HG02623 (cell line): ENCODE results near the gene ZNF655.
"Not testable (repeated sequence)": the region's sequence is repeated elsewhere in the genome, so short reads cannot be mapped to it uniquely, and the experiment has no call there.

Source experiments
- ATAC-seq: cut with Tn5 transposase; IDR thresholded peaks from one replicate; pipeline ENCODE4 v1.9.1; 2021; ENCODE audit warnings: moderate library complexity; ENCODE audit not compliant: unreplicated experiment

The ZNF655 gene

DNA sequence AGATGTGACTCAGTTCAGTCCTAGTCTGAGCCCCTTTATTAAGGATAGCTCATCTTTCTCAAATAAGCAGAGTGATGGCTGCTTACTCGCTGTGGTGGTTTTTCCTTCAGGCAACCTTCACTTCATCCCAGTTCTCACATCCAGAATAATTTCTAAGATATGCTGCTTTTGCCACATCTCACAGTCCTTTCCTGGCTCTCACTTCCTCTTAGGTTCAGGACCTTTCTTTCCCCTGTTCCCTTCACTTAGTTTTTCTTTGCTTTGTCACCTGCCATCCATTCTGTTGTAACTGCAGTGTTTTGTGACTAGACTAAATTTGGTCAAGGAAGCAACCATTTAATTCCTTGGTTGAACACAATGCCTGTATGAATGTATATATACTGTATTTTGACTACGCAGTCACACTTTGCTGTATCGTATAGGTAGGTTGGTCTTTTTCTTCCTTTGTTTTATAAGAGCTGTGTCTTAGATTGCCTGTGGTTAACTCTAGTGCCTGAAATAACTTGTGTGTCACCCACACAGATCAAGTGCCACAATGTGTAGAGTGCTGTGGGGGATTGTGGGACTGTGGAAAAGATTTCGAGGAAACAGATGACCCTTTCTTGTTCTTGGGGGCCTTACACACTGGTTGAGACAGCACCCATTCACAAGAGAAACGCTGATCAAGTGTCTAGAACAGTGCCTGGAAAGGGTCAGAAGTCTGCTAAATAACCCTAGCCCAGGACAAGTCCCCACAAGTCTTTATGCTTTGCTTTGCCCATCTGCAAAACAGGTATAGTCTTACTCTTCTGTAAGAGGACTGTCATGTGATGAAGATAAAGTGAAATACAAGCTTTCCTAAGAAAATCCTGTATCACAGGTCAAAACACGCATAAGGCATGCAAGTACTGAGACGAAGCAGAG lies 2.6 kb downstream of the ZNF655 start:
- no peak for ATAC-seq

DNA sequence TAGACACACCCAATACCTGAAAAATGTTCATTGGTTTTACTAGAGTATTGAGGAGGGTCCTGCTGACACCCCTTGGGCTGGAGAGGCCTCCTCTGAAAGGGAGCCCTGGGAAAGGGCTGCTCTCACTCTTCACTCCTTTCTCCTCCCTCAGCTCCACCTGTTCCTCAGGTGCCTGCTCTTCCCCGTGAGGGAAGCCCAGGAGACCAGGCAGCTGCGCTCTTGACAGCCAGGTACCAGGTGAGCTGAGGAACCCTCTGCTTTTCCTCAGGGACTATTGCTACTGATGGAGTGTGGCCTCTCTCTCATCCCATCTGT lies 3.3 kb downstream of the ZNF655 start:
- ATAC-seq, result no peak

DNA sequence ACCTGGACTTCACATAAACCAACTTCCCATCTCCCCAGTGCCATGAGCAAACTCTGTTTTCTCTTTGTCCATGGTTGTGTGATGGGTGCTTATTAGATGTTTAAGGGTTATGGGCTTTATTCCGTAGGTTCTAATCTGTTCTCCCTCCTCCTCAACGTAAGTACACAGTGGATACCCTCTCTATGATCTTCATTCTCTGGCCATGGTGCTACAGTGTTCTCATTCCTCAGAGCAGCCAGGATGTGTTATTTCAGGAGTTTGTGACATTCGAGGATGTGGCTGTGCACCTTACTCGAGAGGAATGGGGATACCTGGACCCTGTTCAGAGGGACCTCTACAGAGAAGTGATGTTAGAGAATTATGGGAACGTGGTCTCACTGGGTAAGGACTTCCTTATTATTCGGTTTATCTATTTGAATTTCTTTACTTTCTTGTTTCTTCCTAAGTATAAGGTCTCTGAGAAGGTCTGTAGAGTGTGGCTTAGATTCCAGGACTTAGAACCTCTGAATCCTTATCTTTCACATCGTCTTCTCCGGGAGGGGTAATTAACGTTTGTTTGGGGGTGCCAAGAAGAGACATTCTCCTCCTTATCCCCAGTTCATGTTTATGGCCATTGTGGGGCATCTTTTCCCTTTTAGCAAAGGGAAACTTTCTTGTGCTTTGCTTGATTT lies 3.8 kb downstream of the ZNF655 start:
- no peak for ATAC-seq

DNA sequence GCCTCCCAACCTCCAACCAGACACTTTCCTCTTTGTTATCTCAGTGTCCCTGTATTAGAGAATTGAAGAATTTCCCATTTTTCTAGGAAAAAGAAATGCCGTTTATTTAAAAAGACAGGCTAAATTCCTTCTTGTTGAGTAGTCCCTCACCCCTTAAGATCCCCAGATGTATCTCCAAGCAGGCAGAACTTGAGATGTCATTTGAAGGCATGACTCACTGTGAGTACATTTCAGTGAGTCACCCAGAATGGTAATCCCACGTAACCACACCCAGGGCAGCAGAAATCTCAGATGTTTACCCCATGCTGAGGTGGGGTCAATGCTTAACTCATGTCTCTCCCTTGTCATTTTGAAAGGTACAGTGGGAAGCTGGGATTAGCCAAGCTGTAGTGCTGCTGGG lies 4.4 kb downstream of the ZNF655 start:
- no peak for ATAC-seq

DNA sequence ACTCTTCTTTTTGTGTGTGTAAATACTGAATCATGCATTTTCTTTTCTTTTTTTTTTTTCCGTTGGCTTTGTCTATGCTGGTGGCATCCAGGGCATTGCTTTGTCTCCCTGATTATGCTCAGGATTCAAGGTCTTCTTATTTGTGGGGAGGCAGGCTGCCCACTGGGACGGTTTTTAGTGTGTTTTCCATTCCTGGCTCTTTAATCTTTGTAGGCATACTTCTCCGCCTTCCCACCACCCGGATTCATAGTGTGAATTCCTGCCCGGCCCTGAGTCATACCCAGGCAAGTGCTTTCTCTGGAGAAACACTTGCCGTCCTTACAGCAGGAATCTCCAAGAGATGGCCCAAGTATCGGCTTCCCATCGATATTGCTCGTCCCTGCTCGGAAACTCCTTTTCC lies 5.2 kb downstream of the ZNF655 start:
- ATAC-seq, result no peak

DNA sequence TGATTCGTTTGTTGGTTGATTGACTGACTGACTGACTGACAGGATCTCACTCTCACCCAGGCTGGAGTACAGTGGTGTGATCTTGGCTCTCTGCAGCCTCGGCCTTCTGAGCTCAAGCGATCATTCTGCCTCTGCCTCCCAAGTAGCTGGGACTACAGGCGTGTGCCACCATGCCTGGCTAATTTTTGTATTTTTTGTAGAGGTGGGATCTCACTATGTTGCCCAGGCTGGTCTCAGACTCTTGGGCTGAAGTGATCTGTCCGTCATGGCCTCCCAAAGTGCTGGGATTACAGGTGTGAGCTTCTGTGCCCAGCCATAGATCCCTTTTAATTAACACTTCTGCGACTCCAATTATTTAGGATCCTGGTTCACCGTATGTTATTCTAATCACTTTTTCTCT lies 10.3 kb downstream of the ZNF655 start:
- ATAC-seq, result not testable (repeated sequence)

DNA sequence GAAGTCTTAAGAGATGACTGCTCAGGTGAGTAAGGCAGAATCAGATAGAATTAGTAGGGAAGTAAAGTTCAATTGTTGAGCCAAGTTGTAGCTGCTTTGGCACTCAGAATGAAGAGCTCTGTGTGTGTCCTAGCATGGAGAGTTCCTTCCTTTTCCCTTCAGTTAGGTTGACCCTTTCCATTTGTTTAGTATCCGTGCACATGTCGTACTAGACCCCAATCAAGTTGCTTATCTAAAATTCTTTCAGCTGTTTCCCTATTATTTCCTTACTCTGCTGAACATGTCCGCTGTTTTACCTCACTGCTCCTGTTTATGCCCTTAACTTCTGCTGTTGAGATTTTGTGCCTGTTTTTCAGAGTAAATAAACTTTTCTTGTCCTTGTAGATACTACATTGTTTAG lies 13.3 kb downstream of the ZNF655 start:
- ATAC-seq, result no peak

DNA sequence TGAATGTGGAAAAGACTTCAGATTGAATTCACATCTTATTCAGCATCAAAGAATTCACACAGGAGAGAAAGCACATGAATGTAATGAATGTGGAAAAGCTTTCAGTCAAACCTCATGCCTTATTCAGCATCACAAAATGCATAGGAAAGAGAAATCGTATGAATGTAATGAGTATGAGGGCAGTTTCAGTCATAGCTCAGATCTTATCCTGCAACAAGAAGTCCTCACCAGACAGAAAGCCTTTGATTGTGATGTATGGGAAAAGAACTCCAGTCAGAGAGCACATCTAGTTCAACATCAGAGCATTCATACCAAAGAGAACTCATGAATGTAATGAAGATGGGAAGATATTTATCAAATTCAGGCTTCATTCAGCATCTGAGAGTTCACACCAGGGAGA lies 14.8 kb downstream of the ZNF655 start:
- ATAC-seq, result no peak

DNA sequence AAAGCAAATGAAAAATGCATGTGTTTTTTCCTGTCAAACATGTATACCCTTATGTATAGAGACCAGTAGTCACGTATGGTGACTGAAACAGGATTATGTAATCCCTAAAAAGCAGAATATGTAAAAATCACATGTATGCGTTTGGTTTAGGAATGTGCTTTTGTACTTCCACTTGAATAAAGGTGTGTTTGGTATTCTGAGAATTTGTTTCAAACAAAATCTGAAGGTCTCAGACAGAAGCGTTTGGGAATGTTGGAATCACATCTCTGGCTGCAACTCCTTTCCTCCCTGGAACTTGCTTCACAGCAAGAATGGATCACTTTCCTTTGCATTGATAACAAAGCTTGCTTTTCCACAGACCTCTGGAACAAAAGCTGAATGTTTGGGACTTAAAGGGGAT lies 17.8 kb downstream of the ZNF655 start:
- no peak for ATAC-seq

DNA sequence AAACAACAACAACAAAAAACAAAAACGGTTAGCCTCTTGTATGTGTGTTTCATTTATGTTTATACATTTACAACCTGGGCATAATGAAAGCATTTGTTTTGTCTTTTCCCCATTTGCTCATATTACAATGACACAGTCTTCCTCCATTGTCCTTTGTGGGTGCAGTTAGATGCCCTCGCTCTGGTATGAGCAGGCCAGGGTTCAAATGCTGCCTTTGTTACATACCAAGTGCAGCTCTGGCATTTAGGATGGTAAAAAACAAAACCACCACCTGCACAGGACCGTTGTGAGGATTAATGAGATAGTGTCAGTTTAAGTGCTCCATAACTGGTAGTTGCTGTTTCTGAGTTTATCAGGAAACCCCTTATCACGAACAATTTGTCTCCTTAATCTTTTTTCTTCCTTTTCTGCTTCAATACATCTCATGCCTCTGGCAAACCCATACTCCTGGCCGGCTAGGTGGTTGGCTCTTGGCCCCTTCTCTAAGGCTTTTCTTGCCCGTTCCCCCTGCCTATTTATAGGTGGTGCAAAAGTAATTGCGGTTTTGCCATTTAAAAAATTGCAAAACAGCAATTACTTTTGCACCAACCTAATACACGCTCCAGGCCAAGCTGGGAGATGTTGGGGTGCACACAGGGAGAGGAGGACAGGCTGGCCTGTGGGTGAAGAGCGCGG lies 21.0 kb downstream of the ZNF655 start:
- ATAC-seq, result no peak

DNA sequence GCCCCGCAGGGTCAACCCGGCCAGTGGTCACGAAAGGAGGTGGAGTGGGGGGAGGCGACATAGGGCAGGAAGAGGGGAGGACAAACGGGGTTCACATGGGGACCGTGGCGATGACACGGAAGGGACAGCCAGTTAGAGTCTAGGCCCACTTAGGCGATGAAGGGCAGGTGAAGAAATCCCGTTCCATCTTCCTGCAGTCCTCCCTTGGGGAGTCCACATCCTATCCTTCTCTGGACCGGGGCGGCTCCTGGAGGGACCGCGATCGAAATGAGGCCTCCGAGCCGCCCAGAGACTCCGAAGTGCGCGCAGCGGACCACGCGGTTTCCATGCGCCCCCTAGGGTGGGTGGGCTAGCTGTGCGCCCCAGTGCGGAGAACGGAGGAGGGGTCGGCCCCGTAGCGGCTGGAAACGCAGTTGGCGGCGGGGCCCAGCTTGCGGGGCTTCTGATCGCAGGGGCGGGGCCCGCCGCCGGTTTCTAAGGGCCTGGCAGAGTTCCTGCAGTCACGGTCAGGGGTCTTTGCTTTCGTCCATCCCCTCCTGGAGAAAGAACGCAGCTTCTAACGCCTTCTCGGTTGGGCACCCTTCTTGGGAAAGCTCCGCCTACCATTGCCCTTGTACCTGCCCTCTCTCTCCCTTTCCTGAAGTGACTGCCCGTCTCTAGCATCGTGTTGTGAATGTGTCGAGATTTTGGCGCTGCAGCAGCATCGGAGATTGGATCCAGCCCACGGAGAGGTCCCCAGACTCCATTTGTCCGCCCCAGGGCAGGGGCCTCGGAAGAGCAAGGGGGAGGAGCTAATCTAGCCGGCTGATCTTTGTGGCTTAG lies 21.7 kb downstream of the ZNF655 start:
- no peak for ATAC-seq

DNA sequence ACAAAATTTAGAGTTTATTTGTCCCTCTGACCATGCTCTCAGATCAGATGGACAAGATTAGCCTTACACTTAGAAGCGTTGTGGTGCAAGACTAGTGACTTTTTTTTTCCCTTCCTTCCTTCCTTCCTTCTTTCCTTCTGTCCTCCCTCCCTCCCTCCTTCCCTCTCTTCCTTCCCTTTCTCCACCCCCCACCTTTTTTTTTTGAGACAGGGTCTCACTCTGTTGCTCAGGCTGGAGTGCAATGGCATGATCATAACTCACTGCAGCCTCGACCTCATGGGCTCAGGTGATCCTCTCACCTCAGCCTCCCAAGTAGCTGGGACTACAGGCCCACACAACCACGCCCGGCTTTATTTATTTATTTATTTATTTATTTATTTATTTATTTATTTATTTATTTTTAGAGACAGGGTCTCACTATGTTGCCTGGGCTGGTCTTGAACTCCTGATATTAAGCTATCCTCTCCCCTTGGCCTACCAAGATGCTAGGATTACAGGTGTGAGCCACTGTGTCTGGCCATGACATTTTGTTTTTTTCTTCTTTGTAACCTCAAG lies 22.4 kb downstream of the ZNF655 start:
- not testable (repeated sequence) for ATAC-seq

DNA sequence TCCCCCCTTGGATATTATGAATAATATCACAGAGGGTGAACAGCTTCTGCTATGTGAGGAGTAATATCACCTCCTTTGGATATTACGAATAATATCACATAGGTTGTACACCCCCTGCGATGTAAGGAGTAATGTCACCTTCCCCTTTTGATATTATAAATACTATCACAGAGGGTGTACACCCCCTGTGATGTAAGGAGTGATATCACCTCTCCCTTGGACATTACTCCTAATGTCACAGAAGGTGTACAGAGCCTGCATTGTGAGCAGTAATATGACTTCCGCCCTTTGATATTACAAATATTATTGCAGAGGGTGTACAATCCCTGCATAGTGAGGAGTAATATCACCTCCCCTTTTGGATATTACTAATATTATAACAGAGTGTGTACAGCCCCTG lies 30.4 kb downstream of the ZNF655 start:
- ATAC-seq, result no peak

DNA sequence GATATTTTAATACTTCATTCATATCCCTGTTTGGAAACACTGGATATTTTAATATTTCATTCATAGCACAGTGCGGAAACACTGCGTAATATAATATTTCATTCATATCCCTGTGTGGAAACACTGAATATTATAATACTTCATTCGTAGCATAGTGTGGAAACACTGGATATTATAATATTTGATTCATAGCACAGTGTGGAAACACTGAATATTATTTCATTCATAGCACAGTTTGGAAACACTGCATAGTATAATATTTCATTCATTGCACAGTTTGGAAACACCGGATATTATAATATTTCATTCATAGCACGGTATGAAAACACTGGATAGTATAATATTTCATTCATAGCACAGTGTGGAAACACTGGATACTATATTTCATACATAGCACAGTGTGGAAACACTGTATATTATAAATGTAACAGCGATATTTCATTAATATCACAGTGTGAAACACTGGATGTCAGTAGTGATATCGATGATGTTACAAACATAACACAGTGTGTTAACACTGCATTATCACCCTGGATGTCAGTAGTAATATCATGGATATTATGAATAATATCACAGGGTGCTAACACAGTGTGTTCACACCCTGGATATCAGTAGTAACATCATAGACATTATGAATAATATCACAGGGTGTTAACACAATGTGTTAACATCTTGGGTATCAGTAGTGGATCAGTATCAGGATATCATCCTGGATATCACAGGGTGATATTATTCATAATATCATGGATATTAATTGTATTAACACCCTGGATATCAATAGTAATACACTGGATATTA lies 36.7 kb downstream of the ZNF655 start:
- no peak for ATAC-seq

DNA sequence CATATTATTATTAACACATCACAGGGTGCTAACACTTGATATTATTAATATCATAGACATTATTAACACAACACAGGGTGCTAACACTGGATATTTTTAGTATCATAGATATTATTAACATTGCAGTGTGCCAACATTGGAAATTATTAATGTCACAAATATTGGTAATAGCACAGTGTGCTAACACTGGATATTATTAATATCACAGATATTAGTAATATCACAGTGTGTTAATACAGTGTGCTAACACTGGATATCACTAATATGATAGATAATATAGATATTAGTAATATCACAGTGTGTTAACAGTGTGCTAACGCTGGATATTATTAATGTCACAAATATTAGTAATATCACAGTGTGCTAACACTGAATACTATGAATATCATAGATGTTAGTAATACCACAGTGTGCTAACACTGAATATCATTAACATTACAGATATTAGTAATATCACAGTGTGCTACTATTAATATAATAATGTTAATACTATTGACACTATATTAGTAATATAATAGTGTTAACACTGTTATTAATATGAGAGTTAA lies 38.0 kb downstream of the ZNF655 start:
- no peak for ATAC-seq

DNA sequence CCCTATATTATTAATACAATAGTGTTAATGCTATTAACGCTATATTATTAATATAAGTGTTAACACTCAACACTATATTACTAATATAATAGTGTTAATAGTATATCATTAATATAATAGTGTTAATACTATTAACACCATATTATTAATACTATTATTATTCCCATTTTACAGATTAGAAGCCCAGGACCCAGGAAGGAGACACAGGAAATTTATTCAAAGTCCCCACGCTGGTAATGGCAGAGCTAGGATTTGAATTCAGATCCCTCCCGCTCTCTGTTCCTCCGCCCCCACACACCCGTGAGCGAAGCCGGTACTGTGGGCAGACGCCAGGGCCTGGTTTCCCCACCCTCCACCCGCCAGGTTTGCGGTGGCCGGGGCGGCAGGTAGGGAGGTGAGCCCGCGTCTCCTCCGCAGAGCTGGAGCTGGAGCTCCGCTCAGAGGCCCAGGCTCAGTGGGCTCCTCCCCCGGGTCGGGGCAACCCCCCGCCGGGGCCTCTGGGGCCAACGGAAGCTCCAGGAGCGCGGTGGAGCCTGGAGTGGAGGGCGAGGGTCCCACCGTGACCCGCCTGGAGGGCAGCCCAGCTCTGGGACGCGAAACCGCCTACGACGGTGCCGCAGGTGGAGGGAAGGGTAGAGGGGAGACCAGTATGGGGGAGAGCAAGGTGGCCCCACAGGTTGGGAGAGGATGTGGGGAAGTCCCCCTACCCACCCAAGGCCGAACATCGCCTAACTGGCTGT lies 39.5 kb downstream of the ZNF655 start, which contains the start of gene TMEM225B:
TSS of gene TMEM225B (plus strand) at position 506 of the 740 bp plus-strand sequence. CDS start 6,122 bp downstream, outside the sequence.
- no peak for ATAC-seq

DNA sequence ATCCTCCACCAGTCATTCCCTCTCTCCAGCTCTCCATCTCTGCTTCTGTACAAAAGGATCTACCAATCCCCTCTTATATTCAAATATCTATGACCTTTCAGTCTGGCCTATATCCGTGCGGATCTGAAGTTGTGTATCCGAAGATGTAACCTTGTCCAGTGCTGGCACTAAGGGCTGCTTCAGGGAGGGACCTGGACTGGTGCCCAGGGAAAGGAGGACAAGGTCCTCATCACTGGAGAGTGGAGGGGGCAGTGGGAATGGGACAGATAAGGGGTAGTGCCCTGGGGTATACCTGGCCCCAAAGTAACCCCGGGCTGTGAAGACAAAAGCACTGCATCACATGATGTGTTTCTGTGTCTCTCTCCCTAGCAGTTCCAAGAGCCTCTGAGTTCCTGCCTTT lies 41.4 kb downstream of the ZNF655 start:
- ATAC-seq, result no peak

DNA sequence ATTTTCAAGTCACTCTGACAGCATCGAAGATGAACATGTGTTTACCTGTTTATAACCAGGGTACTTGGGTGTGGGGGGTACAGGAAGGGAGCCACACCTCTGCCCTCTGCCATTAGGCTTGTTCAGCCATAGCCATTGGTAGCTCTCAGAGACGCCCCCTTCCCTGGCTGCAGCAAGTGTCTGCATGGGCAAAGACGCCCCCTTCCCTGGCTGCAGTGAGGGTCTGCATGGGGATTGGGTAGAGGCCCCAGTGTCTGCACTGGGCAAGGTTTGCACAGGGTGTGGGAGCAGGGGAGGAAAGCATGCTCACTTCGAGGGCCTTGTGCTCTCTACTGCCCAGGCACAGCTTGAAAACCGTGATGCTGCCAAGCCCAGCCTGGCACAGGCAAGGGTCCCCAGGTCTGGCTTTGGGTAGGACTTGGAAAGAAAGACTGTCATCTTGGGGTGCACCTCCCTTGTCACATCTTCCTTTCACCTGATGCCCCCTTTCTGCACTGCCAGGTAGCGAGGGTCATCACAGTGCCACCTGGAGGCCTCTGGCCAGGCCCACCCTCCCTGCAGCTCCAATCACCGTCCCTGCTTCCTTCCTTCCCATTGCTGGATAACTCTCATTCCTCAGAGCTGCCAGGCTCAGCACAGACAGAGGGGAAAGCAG lies 43.3 kb downstream of the ZNF655 start:
- no peak for ATAC-seq
